Ishikawa (cell line): Measurements from ENCODE around the gene PTP4A2.

ENCODE experiments used
- CEBPB ChIP-seq: IDR thresholded peaks from 2 replicates; pipeline ENCODE4 v1.6.1; 2012
- EGR1 ChIP-seq: IDR thresholded peaks from 2 replicates; pipeline ENCODE4 v1.6.1; 2012
- EP300 ChIP-seq: IDR thresholded peaks from 2 replicates; pipeline ENCODE4 v1.6.1; 2012; ENCODE audit warnings: borderline replicate concordance
- FOXM1 ChIP-seq: IDR thresholded peaks from 2 replicates; pipeline ENCODE4 v1.6.1; 2012; ENCODE audit warnings: low read depth, borderline replicate concordance
- RAD21 ChIP-seq: IDR thresholded peaks from 2 replicates; pipeline ENCODE4 v1.6.1; 2012; ENCODE audit warnings: low read depth
- REST ChIP-seq: IDR thresholded peaks from 2 replicates; pipeline ENCODE4 v1.6.1; 2012; ENCODE audit warnings: low read depth, mild to moderate bottlenecking
- TAF1 ChIP-seq: IDR thresholded peaks from 2 replicates; pipeline ENCODE4 v1.6.1; 2012; ENCODE audit warnings: low read depth, mild to moderate bottlenecking
- TEAD4 ChIP-seq: IDR thresholded peaks from 2 replicates; pipeline ENCODE4 v1.6.1; 2012
- YY1 ChIP-seq: IDR thresholded peaks from 2 replicates; pipeline ENCODE4 v1.6.1; 2012; ENCODE audit warnings: low read depth
- ZBTB7A ChIP-seq: IDR thresholded peaks from 2 replicates; pipeline ENCODE4 v1.6.1; 2012; ENCODE audit warnings: low read depth
- TF ChIP-seq, protein P1 (sequence below): IDR thresholded peaks from 2 replicates; pipeline ENCODE4 v1.6.1; 2012

- TF ChIP-seq REST (no peak), YY1 (no peak), CEBPB (no peak), TAF1 (no peak), FOXM1 (no peak), EGR1 (no peak), TEAD4 (no peak), ZBTB7A (no peak), EP300 (no peak), RAD21 (no peak)
- TF ChIP-seq, protein P1, sequence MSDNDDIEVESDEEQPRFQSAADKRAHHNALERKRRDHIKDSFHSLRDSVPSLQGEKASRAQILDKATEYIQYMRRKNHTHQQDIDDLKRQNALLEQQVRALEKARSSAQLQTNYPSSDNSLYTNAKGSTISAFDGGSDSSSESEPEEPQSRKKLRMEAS: no peak
Observed at GRCh38 chr1:31857863-31858262, 80.3 kb downstream of the PTP4A2 start.
